Trophoblast cell (in vitro differentiated cells and primary cell): ENCODE measurements around the gene GGTA1.
"Not testable (repeated sequence)": the region's sequence is repeated elsewhere in the genome, so short reads cannot be mapped to it uniquely, and the experiment has no call there.

Experiments used
- DNase-seq, 2 donors: peaks; one replicate each; pipeline ENCODE4 v3.0.0-alpha.2; 2016
- H2AFZ ChIP-seq: 2 replicates; pipeline ENCODE4 v1.6.1; 2013; ENCODE audit warnings: low read length, moderate library complexity, mild to moderate bottlenecking; ENCODE audit not compliant: insufficient read depth, poor library complexity
- H2AK5ac ChIP-seq: 2 replicates; pipeline ENCODE4 v1.6.1; 2013; ENCODE audit warnings: mild to moderate bottlenecking, low read length
- H2BK120ac ChIP-seq: 2 replicates; pipeline ENCODE4 v1.6.1; 2013; ENCODE audit warnings: low read length, mild to moderate bottlenecking, moderate library complexity; ENCODE audit not compliant: insufficient read depth, poor library complexity
- H2BK12ac ChIP-seq: 2 replicates; pipeline ENCODE4 v1.6.1; 2013; ENCODE audit warnings: mild to moderate bottlenecking, low read length, moderate library complexity
- H2BK5ac ChIP-seq: 2 replicates; pipeline ENCODE4 v1.6.1; 2013; ENCODE audit warnings: low read length, low read depth, moderate library complexity, mild to moderate bottlenecking; ENCODE audit not compliant: poor library complexity
- H3K14ac ChIP-seq: 2 replicates; pipeline ENCODE4 v1.6.1; 2013; ENCODE audit warnings: mild to moderate bottlenecking, low read length
- H3K18ac ChIP-seq: 2 replicates; pipeline ENCODE4 v1.6.1; 2013; ENCODE audit warnings: mild to moderate bottlenecking, low read length
- H3K23ac ChIP-seq: 2 replicates; pipeline ENCODE4 v1.6.1; 2013; ENCODE audit warnings: low read length
- H3K27ac ChIP-seq: 2 replicates; pipeline ENCODE4 v1.5.1; 2013; ENCODE audit warnings: low read depth, mild to moderate bottlenecking, inconsistent platforms, low read length, moderate library complexity
- H3K27me3 ChIP-seq: 2 replicates; pipeline ENCODE4 v1.6.1; 2013; ENCODE audit warnings: inconsistent platforms, mild to moderate bottlenecking, low read length, moderate library complexity; ENCODE audit not compliant: insufficient read depth
- H3K36me3 ChIP-seq, 2 experiments: 1 replicate in 1 of 2; 2 replicates in 1 of 2; pipeline ENCODE4 v1.6.1; 2013; ENCODE audit warnings: low read length in 2 of 2, mild to moderate bottlenecking in 2 of 2, moderate library complexity in 1 of 2; ENCODE audit not compliant: insufficient read depth in 2 of 2, control insufficient read depth in 1 of 2
- H3K4ac ChIP-seq: 2 replicates; pipeline ENCODE4 v1.6.1; 2013; ENCODE audit warnings: low read depth, mild to moderate bottlenecking, low read length, moderate library complexity
- H3K4me1 ChIP-seq, 2 experiments: 1 replicate in 1 of 2; 2 replicates in 1 of 2; pipeline ENCODE4 v1.6.1; 2013; ENCODE audit warnings: low read length in 2 of 2, mild to moderate bottlenecking in 2 of 2, moderate library complexity in 1 of 2; ENCODE audit not compliant: insufficient read depth in 2 of 2, control insufficient read depth in 1 of 2
- H3K4me2 ChIP-seq: 2 replicates; pipeline ENCODE4 v1.6.1; 2013; ENCODE audit warnings: inconsistent platforms, mild to moderate bottlenecking, low read length, moderate library complexity
- H3K4me3 ChIP-seq: 2 replicates; pipeline ENCODE4 v1.5.1; 2013; ENCODE audit warnings: mild to moderate bottlenecking, low read depth, low read length, inconsistent platforms
- H3K79me1 ChIP-seq: one replicate; pipeline ENCODE4 v1.6.1; 2013; ENCODE audit warnings: low read length
- H3K79me2 ChIP-seq: 2 replicates; pipeline ENCODE4 v1.6.1; 2013; ENCODE audit warnings: low read length, mild to moderate bottlenecking; ENCODE audit not compliant: control insufficient read depth, insufficient read depth, poor library complexity
- H3K9ac ChIP-seq: 2 replicates; pipeline ENCODE4 v1.6.1; 2013; ENCODE audit warnings: mild to moderate bottlenecking, low read length
- H3K9me3 ChIP-seq: 2 replicates; pipeline ENCODE4 v1.6.1; 2013; ENCODE audit warnings: low read depth, mild to moderate bottlenecking, control low read depth, inconsistent platforms, low read length; ENCODE audit not compliant: insufficient read depth
- H4K12ac ChIP-seq: 2 replicates; pipeline ENCODE4 v1.6.1; 2013; ENCODE audit warnings: low read depth, mild to moderate bottlenecking, low read length, moderate library complexity
- H4K8ac ChIP-seq: 2 replicates; pipeline ENCODE4 v1.6.1; 2013; ENCODE audit warnings: low read depth, mild to moderate bottlenecking, low read length, moderate library complexity
- H4K91ac ChIP-seq: one replicate; pipeline ENCODE4 v1.6.1; 2013; ENCODE audit warnings: low read depth, mild to moderate bottlenecking, low read length, moderate library complexity
- WGBS: extraction: QIAGEN DNeasy Blood & Tissue Kit; methylation state at CpG from one replicate; pipeline ENCODE4 v1.1.7; 2013; ENCODE audit warnings: missing lambda C conversion rate; ENCODE audit not compliant: insufficient read length, insufficient coverage; ENCODE audit errors: extremely low coverage; 5-methylcytosine and 5-hydroxymethylcytosine counted together

The GGTA1 gene

GRCh38 chr9:121519688-121520087 is 20.0 kb upstream of the GGTA1 start:
- H3K4ac ChIP-seq, H4K91ac ChIP-seq, H2BK12ac ChIP-seq, H3K9me3 ChIP-seq, H2AK5ac ChIP-seq, H4K12ac ChIP-seq, H3K27ac ChIP-seq, H3K14ac ChIP-seq, H2BK120ac ChIP-seq, H3K18ac ChIP-seq, H3K4me2 ChIP-seq, H3K23ac ChIP-seq, H2BK5ac ChIP-seq, H3K4me1 ChIP-seq, H3K79me1 ChIP-seq, H3K9ac ChIP-seq, H3K4me3 ChIP-seq, H3K79me2 ChIP-seq, H4K8ac ChIP-seq, DNase-seq, H2AFZ ChIP-seq, H3K27me3 ChIP-seq, H3K36me3 ChIP-seq: not testable (repeated sequence)
- WGBS: 100% methylated on average over 1 of the region's 2 CpGs

GRCh38 chr9:121518634-121519033 is 19.0 kb upstream of the GGTA1 start:
- H3K9ac ChIP-seq: no peak overlapping the region
- no peak overlapping the region for H3K18ac ChIP-seq
- H3K4me1 ChIP-seq: no peaks in the 10 kb centered on the region
- H2BK5ac ChIP-seq: no peak overlapping the region
- H2AK5ac ChIP-seq: no peak overlapping the region
- H3K79me2 ChIP-seq: no peaks in the 10 kb centered on the region
- H3K4me3 ChIP-seq: no peak overlapping the region
- H4K8ac ChIP-seq: no peak overlapping the region
- no peak for DNase-seq
- H3K23ac ChIP-seq: no peak overlapping the region
- H3K4me2 ChIP-seq: no peak overlapping the region
- H3K36me3 ChIP-seq: no peaks in the 10 kb centered on the region
- H4K91ac ChIP-seq: no peak overlapping the region
- no peaks in the 10 kb centered on the region for H3K79me1 ChIP-seq
- H3K4ac ChIP-seq: no peak overlapping the region
- H3K14ac ChIP-seq: no peak overlapping the region
- no CpG with 5 or more reads among the region's 2 CpGs for WGBS
- no peak overlapping the region for H2BK120ac ChIP-seq
- no peak overlapping the region for H2BK12ac ChIP-seq
- no peak overlapping the region for H4K12ac ChIP-seq
- peaks cover 2% of the 10 kb centered on the region for H3K9me3 ChIP-seq
- H2AFZ ChIP-seq: no peak overlapping the region
- no peak overlapping the region for H3K27ac ChIP-seq
- H3K27me3 ChIP-seq: no peaks in the 10 kb centered on the region

GRCh38 chr9:121513166-121513565 is 13.5 kb upstream of the GGTA1 start:
- H3K18ac ChIP-seq, H2AFZ ChIP-seq, H4K8ac ChIP-seq, H2BK5ac ChIP-seq, H3K4me2 ChIP-seq, H3K27me3 ChIP-seq, DNase-seq, H3K79me1 ChIP-seq, H2AK5ac ChIP-seq, H3K9me3 ChIP-seq, H3K14ac ChIP-seq, H2BK120ac ChIP-seq, H4K12ac ChIP-seq, H3K23ac ChIP-seq, H3K36me3 ChIP-seq, H3K4me1 ChIP-seq, H3K27ac ChIP-seq, H3K79me2 ChIP-seq, H4K91ac ChIP-seq, H3K9ac ChIP-seq, H3K4me3 ChIP-seq, H3K4ac ChIP-seq, H2BK12ac ChIP-seq: not testable (repeated sequence)
- WGBS: no CpG with 5 or more reads among the region's 4 CpGs

- Histone ChIP-seq H3K18ac (no peak overlapping the region), H3K79me2 (no peaks in the 10 kb centered on the region), H3K4ac (no peak overlapping the region), H3K4me2 (no peak overlapping the region), H4K91ac (no peak overlapping the region), H3K4me3 (no peak overlapping the region), H4K8ac (no peak overlapping the region), H3K9me3 (no peaks in the 10 kb centered on the region), H3K9ac (no peak overlapping the region), H3K4me1 (peaks cover 0 to 2% of the 10 kb centered on the region in 2 experiments), H2AK5ac (no peak overlapping the region), H3K79me1 (no peaks in the 10 kb centered on the region), H2BK5ac (no peak overlapping the region), H4K12ac (no peak overlapping the region), H3K27me3 (no peaks in the 10 kb centered on the region), H3K14ac (no peak overlapping the region), H2AFZ (no peak overlapping the region), H2BK12ac (no peak overlapping the region), H3K36me3 (no peaks in the 10 kb centered on the region), H3K23ac (no peak overlapping the region), H3K27ac (no peak overlapping the region), H2BK120ac (no peak overlapping the region)
- no CpG with 5 or more reads among the region's 15 CpGs for WGBS
- peak; percentile 81 to 95 for DNase-seq
Measured at GRCh38 chr9:121510766-121511550, 11.3 kb upstream of the GGTA1 start.
